HFFc6 (cell line): ENCODE data around the gene SMURF2. TPM values are rescaled to one million over a fixed set of nuclear protein-coding genes. Genes with fewer than 3 reads are reported as not detected.

ENCODE experiments used
- DNase-seq: peaks from one replicate; pipeline ENCODE4 v3.0.0-alpha.2; 2018
- H3K27ac Mint-ChIP-seq: 2 replicates; pipeline ENCODE4 v1.8.0; 2020; ENCODE audit warnings: mild to moderate bottlenecking, mixed read lengths
- H3K27me3 Mint-ChIP-seq: 2 replicates; pipeline ENCODE4 v1.8.0; 2021; ENCODE audit warnings: mild to moderate bottlenecking, moderate library complexity, mixed read lengths; ENCODE audit not compliant: insufficient read depth
- H3K36me3 Mint-ChIP-seq: 2 replicates; pipeline ENCODE4 v1.8.0; 2021; ENCODE audit warnings: low read depth, mixed read lengths
- H3K4me1 Mint-ChIP-seq: 2 replicates; pipeline ENCODE4 v1.8.0; 2020; ENCODE audit warnings: low read depth, mixed read lengths
- H3K4me3 Mint-ChIP-seq: 2 replicates; pipeline ENCODE4 v1.8.0; 2020; ENCODE audit warnings: mild to moderate bottlenecking, moderate library complexity, mixed read lengths
- H3K9me3 Mint-ChIP-seq: 2 replicates; pipeline ENCODE4 v1.8.0; 2020; ENCODE audit warnings: mild to moderate bottlenecking, mixed read lengths
- total RNA-seq, 6 experiments: library from RNA; stranded (reverse); fragmentation: NEBNext Ultra II Directional; extraction: Animal tissue kit (Norgen Biotek cat#: 25700); gene quantifications; 2 replicates in 1 of 6; 3 replicates in 5 of 6; pipeline ENCODE4 v1.2.3, GENCODE V29; 2021
- TF ChIP-seq, protein P1 (sequence below): fragments of 200-600 bp; sonication (generic); IDR thresholded peaks from 2 replicates; pipeline ENCODE4 v1.5.0; 2021; ENCODE audit warnings: antibody characterized with exemption, mild to moderate bottlenecking

The SMURF2 gene
- total RNA-seq, 6 experiments from 2014 or later = 92.5 to 206 (median 99.1) TPM

DNA sequence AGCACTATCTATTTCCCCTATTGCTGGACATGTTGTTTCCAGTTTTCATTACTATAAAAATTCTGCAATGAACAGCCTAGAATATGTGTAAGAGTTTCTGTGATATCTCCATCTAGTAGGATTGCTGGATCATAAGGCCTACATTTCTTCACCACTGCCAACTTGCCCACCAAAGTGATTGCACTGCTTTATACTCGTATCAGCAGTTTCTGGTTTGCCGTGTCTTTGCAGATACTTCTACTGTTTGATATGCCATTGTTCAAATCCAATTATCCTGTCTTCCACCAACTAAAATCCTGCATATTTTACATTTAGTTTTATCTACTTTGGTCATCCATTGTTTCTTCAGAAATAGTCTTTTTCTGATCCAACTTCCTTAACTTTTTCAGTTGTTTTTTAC, 134.2 kb downstream of the SMURF2 start:
- Mint-ChIP-seq H3K4me3 (no peak overlapping the region), H3K27me3 (peaks cover 5% of the 10 kb centered on the region; the same call in 1 of the 2 replicates), H3K9me3 (no peaks in the 10 kb centered on the region), H3K4me1 (peaks cover 11% of the 10 kb centered on the region; the same call in 1 of the 2 replicates), H3K36me3 (peaks cover 32% of the 10 kb centered on the region), H3K27ac (peak overlapping the region; percentile 56)
- TF ChIP-seq, protein P1, sequence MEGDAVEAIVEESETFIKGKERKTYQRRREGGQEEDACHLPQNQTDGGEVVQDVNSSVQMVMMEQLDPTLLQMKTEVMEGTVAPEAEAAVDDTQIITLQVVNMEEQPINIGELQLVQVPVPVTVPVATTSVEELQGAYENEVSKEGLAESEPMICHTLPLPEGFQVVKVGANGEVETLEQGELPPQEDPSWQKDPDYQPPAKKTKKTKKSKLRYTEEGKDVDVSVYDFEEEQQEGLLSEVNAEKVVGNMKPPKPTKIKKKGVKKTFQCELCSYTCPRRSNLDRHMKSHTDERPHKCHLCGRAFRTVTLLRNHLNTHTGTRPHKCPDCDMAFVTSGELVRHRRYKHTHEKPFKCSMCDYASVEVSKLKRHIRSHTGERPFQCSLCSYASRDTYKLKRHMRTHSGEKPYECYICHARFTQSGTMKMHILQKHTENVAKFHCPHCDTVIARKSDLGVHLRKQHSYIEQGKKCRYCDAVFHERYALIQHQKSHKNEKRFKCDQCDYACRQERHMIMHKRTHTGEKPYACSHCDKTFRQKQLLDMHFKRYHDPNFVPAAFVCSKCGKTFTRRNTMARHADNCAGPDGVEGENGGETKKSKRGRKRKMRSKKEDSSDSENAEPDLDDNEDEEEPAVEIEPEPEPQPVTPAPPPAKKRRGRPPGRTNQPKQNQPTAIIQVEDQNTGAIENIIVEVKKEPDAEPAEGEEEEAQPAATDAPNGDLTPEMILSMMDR = no peak
- DNase-seq = no peak

DNA sequence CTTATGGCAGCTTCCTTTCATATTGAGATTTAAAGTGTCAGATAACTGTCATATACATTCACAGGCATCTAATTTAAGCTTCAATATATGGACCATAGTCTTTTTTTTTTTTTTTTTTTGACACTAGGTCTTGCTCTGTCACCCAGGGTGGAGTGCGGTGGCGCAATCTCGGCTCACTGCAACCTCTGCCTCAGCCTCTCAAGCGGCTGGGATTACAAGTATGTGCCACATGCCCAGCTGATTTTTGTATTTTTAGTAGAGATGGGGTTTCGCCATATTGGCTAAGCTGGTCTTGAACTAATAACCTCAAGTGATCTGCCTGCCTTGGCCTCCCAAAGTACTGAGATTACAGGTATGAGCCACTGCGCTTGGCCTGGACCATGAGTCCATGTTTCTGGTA, 141.7 kb downstream of the SMURF2 start:
- Mint-ChIP-seq H3K4me3 (no peak overlapping the region), H3K36me3 (peaks cover 10% of the 10 kb centered on the region), H3K9me3 (no peaks in the 10 kb centered on the region), H3K4me1 (no peaks in the 10 kb centered on the region), H3K27ac (no peak overlapping the region), H3K27me3 (peaks cover 2% of the 10 kb centered on the region; the same call in 1 of the 2 replicates)
- TF ChIP-seq, protein P1 = no peak
- no peak for DNase-seq

DNA sequence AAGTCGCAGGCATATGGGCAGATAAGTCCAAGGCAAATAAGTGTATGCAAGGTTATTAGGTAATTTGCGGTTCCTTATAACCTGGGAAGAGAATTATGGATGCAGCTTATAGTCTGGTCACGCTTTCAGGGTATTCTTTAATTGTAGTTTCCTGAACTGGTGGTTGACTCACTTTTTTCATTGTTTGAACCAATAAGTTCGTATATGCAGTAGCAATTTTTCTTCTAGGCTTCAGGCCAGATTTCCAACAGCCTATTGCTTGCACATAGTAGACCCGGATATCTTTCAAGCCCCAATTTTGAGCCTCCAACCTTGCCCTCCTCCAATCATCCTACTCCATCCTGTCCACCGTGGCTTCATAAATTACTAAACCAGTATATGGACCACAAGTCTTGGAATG, 142.5 kb downstream of the SMURF2 start:
- TF ChIP-seq, protein P1 = no peak
- H3K36me3 Mint-ChIP-seq = peaks cover 10% of the 10 kb centered on the region
- H3K27me3 Mint-ChIP-seq = peaks cover 2% of the 10 kb centered on the region; the same call in 1 of the 2 replicates
- no peak overlapping the region for H3K27ac Mint-ChIP-seq
- no peak overlapping the region for H3K4me3 Mint-ChIP-seq
- H3K9me3 Mint-ChIP-seq = no peaks in the 10 kb centered on the region
- no peak for DNase-seq
- H3K4me1 Mint-ChIP-seq = no peaks in the 10 kb centered on the region

DNA sequence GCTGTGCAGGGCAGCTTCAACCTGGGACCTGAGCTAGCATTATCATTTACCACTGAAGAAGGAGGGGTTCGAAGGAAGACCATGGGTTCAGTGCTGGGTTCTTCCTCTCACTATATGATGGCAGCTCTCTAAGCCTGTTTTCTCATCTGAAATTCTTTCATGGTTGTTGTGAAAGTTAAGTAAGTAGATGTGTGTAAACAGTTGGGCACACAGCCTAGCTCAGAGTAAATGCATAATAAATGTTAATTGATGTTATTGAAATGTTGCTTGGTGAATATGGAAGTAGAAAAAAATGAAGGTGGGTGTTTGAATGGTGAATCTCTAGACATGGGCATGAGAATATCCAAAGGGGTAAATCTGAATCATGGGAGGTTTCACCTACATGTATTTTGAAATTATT, 146.3 kb downstream of the SMURF2 start:
- Mint-ChIP-seq H3K9me3 (no peaks in the 10 kb centered on the region), H3K36me3 (peaks cover 20% of the 10 kb centered on the region), H3K27me3 (peaks cover 2% of the 10 kb centered on the region; the same call in 1 of the 2 replicates), H3K27ac (peak overlapping the region; percentile 1; the same call in 1 of the 2 replicates), H3K4me1 (no peaks in the 10 kb centered on the region), H3K4me3 (no peak overlapping the region)
- TF ChIP-seq, protein P1 = no peak
- DNase-seq = no peak

DNA sequence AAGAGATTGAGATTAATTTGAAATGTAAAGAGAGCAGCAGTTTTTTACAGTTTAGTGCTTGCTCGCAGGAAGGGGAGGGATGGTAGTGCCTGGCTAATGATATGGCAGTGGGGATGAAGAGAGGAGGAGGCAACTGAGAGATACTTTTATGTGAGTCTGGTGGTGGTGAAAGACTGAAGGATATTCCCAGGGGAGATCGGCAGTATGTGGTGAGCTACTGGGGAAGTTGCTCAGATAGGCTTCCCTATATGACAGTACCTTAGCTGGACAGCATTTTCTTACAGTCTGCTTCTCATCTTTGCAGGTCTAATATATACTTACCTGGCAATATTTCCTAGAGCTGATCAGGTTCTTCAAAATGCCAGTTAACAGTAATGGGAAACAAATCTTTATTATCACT, 146.7 kb downstream of the SMURF2 start:
- H3K36me3 Mint-ChIP-seq = peaks cover 25% of the 10 kb centered on the region
- no peak overlapping the region for H3K27ac Mint-ChIP-seq
- no peaks in the 10 kb centered on the region for H3K4me1 Mint-ChIP-seq
- no peaks in the 10 kb centered on the region for H3K9me3 Mint-ChIP-seq
- TF ChIP-seq, protein P1 = no peak
- DNase-seq = no peak
- H3K27me3 Mint-ChIP-seq = peaks cover 2% of the 10 kb centered on the region; the same call in 1 of the 2 replicates
- no peak overlapping the region for H3K4me3 Mint-ChIP-seq
